ENCODE data around the gene ATG10.

ATG10 gene

DNA sequence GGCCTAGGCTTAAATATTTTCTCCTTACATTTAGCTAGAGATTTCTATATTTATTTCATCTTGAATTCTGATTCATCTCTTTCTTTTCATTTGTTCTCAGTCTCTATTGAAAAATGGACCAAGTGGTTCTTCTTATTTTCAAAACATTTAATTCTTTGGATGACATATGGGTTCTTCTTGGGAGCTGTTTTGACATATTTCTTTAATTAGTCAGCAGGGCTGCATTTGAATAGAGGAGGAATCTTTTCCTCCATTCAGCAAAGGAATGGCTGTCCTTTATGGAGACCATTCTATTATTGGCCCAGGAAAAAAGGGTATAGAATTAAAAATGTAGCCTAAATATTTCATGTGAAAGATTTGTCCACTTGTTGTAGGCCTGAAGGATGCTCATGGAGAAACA lies 196.5 kb downstream of the ATG10 start:
- no peak for DNase-seq

DNA sequence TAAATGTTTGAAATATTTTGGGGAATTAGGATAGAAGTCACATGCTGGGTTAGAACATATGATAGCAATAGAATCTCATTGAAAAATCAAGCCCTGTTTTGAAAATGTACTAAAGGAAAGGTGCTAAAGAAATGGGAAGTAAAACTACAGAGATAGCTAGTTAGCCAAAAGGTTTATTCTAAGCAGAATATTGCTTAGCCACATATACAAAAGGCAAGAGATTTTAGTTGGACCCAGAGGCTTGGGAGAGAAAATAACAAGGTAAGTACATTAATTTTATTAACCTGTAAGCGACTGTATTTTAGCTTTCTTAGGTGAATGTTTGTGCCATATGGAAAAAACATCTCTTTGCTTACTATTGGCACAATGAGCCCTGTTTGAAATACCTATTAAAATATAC lies 198.1 kb downstream of the ATG10 start:
- no peak for DNase-seq

DNA sequence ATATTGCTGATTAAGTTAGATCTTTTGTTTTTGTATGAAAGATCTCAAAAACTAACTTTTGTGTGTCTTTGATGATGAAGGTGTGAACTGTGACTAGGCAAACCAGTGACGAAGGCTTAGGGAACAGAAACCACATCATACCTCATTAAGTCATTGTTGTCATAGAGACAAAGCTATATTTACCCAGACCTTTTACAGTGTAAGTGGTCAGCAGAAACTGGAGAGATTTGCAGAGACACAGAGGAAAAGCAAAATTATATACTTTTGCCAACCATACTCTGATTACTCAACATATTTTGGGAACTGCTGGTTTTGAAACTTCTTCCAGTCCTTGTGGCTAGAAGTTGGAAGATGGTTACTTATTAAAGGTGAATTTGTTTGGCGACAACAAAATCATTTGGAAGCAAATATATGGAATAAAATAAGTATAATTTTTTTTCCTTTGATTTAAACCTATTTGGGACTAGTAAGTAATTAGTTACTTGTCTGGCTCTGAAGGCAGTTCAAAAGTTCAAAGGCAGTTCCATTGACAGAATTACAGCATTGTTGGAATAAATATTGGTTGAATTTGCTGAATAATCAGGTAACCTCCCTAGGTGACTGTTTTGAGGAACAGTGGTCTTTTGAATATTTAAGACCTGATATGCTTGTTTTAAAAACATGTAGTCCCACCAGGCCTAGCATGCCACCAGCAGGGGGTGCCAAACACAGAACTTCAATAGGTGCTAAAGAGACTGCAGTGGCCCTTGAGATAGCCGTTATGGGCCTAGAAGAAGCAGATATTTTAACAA lies 202.5 kb downstream of the ATG10 start:
- DNase-seq = peak; percentile 60 to 67

DNA sequence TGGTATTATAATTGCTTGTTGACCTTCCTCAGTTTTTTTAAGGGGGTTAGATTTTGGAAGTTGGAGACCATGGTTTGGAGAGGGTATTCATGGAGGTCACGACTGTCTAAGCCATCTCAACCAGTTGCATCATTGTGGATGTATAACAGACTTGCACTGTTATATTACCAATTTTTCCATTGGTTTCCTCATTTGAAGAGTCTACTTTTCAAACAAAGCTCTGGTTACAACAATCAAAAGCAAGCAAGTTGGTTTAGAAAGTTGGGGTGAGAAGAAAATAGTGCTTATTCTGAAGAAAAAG lies 203.0 kb downstream of the ATG10 start:
- DNase-seq = no peak

DNA sequence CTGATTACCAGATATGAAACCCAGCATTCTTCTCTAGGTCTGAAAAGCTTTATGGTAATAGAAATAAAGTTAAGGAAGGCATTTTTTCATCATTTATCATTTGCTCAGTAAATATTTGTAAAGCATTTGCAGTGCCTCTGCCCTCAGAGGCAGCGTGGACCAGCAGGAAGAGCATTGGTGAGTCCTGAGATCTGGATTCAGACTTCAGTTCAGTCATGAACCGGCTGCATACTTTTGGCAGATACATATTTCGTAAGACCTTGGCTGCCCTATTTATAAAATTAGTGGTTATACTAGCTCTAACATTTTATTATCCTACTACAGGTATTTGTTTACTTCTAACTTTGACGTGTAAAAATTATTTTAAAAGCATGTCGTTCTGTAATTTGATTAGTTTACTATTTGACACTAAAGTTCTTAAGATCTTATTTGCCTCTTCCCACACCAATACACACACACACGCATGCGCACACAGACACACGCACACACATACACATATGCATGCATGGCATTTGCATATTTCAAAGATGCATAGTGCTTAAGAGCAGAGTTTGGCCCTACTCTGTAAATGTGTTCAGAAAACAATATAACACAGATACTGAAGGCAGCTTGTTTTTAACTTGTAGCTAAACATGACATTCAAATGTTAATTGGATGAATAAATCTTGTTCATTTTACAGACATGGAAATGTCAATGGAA lies 204.4 kb downstream of the ATG10 start:
- DNase-seq = no peak

DNA sequence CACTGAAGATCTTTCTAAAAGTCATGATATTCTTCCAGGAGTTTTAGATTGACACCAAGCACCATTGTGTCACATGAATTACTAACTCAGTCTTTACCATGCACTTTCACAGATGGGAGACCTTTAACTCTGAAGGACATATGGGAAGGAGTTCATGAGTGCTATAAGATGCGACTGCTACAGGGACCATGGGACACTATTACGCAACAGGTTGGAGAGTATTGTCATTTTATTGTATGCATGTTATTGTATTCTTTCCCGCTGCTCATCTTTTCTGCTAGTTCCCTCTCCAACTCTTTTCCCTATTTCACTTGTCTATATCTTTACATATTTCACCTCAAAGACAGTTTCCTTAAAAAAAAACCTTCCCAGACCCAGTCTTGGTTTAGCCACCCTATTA lies 206.6 kb downstream of the ATG10 start:
- no peak for DNase-seq

DNA sequence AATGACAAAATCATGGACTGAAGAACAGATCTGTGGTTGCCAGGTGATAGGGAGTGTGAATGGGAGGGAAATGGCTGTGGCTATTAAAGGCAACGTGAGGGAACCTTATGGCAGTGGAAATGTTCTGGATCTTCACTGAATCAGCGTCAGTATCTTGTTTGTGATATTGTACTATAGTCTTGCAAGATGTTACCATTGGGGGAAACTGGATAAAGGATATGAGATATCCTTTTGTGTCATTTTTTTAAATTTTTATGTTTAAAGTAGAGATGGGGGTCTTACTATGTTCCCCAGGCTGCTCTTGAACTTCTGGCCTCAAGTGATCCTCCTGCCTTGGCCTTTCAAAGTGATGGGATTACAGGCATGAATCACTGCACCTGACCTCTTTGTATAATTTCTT lies 210.8 kb downstream of the ATG10 start:
- no peak for DNase-seq

DNA sequence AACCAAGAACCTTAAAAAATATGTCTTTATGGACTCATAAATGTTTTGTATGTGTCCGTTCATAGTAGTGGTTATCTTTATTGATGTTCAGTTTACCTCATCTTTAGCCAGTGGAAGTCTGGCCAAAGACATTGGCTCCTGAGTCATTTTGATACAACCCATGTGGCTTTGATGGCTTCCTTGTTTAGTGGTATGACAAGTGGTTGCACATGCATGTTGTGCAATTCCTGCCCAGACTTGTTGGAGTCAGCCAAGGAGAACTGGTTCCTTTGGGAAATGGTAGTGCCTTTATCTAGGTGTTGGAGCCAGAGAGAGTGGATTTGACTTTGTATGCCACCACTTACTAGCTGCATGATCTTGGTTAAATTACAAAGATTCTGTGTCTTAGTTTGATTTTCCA lies 212.0 kb downstream of the ATG10 start:
- peak in 1 of 2 experiments; percentile 6 for DNase-seq

DNA sequence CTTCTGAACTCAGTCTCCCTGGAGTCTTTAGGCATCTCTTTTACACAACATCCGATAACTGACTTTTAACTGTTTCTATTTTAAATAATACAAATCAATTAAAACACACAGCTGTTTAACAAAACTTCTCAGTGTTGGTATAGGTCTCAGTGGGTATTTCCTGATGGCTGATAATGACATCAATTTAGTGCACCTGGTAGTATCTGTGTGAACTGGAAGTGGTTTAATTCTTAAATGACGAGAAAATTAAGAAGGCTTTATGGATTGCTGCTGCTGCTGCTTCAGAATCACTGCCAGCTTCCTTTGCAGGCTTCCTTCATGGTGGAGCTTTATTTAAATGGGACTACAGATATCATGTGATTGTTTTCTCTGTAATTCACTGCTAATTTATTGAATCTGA lies 214.0 kb downstream of the ATG10 start:
- DNase-seq = no peak

DNA sequence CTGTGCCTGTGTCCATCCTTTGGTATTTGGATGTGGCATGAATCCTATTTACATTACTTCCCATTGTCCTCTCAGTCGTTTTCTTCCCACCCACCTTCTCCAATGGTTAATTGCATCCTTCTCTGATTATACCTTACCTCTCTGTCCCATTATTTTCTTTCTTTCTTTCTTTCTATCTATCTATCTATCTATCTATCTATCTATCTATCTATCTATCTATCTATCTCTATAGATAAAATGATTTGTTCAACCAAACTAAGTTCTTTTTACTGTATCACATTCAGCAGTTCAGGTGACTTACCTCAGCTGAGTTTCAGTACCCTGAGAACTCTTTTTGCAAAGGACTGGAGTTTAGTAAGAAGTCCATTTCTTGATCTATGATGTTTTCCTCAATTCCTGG lies 225.7 kb downstream of the ATG10 start:
- no peak for DNase-seq

DNA sequence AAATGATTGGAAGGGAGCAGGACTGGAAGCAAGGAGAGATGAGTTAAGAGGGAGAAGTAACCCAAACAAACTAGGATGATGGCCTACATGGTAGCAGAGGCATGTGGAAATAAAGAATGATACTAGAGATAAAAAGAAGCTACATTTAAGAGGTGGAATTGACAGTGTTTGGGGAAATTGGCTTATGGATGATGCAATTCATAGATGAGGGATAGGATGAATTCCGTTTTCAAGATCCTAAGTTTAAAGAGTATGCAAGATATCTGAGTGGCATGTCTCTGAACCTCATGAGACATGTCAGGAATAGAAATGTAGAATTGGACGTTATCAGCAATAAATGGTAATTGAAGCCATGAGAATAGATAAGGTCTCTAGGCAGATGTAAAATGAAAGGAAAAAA lies 232.7 kb downstream of the ATG10 start:
- DNase-seq = no peak

DNA sequence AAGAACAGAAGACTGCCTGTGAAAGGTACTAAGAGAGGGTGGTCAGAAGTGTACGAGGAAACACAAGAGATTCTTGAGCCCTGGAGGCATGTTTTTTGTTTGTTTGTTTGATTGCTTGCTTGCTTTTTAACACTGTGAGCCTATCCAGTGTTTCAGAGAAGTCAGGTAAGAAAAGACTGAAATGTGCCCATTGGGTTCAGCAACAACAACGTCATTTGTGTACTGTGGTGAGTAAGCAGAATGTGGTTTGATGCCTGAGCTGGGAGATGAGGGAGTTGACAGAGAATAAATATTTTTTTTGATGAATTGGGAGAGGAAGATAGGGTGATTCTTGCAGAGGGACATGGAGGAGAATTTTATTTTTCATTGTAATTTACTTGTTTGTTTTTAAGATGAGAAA lies 233.2 kb downstream of the ATG10 start:
- no peak for DNase-seq

DNA sequence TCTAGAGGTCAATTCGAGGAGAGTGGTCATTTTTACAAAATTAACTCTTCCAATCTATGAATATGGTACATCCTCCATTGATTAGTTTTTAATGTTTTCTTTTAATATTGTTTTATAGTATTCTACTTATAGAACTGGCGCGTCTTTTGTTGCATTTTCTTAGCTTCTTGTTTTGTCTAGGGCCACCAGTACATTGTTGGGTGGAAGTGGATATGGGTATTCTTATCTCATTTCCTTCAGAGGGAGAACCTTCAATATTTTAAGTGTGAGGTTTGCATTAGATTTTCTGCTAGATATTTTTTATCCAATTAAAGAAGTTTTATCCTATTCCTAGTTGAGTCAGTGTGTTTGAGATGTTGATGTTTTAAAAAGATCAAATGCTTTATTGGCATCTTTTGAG lies 236.5 kb downstream of the ATG10 start:
- no peak for DNase-seq

DNA sequence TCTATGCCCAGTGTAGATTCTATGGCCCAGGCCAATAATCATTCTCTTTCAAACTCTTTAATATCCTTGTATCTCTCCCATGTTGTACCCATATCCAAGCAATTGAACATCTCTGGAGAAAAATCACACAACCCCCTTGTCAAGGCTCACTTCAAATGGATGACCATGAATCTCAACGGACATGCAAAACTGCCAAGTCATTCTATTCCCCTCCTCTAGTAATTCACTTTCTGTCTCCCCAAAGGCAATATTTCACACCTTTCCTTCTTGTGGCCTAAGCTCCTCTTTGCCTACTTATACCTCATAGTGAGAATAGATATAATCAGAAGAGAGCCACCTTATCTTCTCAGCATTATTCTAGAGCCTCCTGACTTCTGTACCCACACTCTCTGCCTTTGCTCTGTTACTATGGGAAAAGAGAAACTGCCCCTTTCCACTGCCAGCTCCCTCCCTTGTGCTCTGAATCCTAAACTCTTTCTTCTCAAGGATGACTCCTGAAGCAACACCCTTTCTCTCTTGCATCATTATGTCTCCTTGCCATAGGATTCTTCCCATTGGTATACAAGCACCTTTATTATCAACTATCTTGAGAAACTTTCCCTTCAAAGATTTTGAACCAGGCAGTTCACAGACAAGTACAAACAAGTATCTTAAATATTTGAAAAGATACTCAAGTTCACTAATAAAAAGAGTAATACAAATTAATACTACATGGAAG lies 240.2 kb downstream of the ATG10 start:
- DNase-seq = no peak

DNA sequence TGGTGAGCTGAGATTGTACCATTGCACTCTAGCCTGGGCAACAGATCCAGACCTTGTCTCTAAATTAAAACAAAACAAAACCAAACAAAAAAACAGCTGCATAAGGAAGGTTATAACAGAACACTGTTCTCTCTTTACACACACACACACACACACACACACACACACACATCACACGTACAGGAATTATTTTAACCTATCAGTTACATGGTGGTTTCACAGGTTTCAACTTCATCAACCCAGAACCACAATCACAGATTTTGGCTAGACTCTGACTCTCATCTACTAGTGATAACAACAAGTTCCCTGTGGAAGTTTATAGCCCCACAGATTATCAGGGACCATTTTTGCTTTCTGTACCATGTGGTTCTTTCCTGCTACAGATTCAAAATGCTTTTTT lies 246.1 kb downstream of the ATG10 start:
- DNase-seq = no peak

DNA sequence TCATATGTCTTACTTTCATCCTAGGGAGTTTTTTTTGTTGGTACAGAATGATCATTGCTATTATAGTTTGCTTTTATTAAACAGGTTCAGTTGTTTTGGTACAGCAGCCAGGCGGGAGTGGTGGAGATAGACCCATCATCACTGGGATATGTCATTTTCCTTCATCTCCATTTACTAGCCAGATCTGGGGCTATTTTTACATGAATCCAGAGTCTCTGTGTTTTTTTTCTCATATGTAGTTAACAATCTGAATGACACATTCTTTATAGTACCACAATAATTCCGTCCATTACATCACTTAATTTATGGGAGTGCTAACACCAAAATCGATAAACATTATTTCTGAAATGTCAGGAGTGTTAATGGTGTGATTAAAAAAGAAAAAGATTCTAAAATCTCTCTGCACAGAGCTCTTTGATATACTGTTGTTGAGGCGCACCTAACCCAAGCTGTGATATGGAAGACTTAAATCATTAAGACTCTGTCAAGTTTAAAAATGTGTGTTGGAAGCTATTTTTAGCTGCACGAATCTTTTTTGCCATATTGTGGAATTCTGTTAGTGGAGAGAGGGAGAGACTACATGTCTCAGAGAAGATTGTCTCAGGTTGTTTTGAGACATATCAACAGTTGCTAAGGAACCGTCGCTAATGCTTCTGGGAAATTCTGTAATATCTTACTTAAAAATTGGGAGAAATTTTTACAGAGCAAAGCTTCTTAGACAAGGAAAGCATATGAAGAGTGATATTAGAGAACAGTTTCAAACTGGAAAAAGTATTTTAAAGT lies 246.7 kb downstream of the ATG10 start:
- no peak for DNase-seq

DNA sequence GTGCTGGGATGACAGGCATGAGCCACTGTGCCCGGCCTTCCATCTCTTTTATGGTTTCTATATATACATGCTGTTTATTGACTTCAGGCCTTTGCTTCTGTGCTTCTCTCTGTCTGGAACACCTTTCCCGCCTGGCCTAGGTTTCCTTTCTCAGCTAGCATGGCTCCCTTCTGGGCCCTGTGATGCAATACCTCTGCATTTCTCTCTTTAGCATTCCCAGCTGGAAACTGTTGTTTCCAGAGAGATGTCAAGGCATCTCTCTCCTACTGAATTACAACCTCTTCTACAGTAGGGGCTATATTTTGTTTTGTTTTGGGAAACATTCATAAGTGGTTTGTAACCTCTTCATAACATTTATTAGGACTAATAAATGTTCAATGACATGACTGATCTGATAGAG lies 249.2 kb downstream of the ATG10 start:
- DNase-seq = no peak

DNA sequence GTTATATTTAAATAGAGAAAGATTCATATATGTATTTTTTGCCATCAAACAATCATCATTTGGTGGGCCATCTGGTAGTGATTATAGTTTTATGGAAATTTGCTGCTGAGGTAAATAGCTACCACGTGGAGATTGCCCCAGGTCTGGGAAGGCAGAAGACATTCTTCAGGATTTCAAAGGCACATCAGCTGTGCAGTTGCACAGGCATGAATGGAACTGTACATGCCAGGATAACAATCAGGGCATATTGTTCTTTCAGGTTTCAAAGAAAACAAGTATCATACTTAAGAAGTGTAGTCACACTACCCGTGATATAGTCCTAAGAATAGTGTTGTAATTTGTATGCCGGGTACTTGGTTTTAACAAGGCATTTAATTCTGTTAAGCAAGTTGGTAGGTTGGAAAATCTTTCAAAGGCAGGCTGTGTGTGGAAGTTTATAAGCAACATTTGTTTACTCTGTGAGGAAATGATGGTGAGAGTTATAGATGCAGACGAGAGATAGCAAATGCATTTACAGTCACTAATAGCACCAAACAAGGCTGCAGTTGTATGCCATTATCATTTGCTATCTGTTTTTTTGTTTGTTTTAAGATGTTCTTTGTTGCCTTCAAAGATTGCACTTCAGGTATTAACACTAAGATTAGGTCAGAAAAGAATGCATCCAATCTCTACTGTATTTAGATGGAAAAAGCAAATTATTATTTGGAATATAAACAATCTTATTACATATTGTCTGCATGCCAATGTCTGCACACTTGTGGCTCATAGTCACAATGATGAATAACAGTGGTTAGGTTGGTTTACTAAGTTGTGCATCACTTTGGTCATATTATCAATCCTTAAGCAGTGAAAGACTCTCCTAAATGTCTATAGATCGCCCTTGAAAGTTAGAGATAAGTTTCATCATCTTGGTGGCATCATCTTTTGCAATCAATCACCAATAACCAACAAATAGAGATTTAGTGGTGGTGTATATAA lies 251.1 kb downstream of the ATG10 start:
- DNase-seq = no peak

DNA sequence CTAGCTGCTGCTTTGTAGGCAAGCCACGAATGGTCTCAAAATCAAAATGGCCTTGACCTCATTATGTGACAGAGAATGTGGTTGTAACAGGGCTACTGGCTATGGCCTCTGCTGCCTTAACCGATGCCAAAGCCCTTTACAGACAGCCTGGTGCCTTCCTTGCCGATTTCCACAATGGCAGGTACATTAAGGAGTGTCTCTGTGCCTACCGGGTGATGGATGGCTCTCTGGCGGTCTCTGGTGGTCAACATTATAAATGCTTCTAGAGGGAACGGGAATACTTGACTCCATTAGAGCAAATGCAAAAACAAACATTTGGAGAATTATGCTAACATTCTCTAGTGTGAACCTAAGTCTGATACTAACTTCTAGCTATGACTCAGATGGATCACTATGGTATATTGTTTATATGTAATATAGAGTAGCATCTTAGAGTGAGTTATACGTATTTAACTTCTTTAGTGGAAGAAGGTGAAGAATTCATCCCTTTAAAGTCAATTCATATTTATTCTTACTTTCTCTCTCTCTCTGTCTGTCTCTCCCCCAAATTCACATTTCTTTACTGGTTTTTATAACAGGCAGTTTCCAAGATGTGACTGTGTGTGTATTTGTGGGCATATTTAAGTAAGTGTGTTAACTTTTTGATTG lies 253.8 kb downstream of the ATG10 start:
- DNase-seq = peak; percentile 49 to 63

DNA sequence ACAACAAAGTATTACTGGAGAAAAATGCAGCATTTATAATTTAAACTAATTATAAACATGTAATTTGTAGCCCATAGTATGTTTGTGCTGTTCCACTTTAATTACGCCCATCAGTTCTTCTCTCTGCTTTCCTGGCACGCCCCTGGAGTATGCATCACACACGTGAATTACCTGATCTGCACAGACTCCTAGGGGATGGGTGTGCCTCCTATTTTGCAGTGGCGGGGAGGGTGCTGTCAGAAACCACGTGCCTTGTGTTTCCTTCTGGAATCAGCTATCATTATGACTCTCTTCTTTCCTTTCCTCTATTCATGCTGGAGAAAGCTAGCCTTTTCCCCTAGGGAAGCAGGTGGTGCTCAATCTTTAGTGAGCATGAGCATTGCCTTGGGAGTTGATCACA lies 263.1 kb downstream of the ATG10 start:
- no peak for DNase-seq

DNA sequence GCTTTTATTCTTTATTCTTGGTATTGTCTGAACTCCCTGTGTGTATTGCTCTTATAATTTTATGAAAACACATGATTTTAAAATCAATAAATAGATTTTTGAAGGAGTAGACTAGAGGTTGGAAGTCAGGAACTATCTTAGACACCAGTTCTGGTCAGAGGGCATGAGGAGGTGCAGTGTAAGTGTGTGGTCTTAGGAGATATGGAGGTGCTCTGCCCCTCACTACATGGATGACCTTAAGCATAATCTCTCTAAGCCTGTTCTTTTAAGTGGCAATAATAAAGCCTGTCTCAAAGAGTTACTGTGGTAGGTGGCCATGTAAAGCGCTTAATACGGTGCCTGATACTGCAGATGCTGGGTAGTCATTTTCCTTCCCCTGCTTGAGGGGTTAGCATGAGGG lies 272.3 kb downstream of the ATG10 start:
- DNase-seq = no peak
